Activated T-cell treated with anti-CD3 and anti-CD28 coated beads, Interleukin-2, amount 50 U/mL, for 4 hours (primary cell): ENCODE data around the gene RABEP1. TPM values are rescaled to one million over a fixed set of nuclear protein-coding genes. Genes with fewer than 3 reads are reported as not detected.
A peak's percentile ranks its signal among the peaks of the same experiment; 100 is the strongest.

ENCODE experiments used
- ATAC-seq, 2 donors: fragments of 200-7000 bp; cut with Tn5 transposase; one replicate each; pipeline ENCODE4 v1.10.0; 2021
- DNase-seq: peaks from one replicate; pipeline ENCODE4 v3.0.0-alpha.2; 2020
- H3K27me3 Mint-ChIP-seq: one replicate; pipeline ENCODE4 v1.8.0; 2021; ENCODE audit warnings: low read depth, mixed read lengths
- H3K36me3 Mint-ChIP-seq: one replicate; pipeline ENCODE4 v1.8.0; 2022; ENCODE audit warnings: mixed read lengths; ENCODE audit not compliant: insufficient read depth
- H3K4me1 Mint-ChIP-seq: one replicate; pipeline ENCODE4 v1.8.0; 2021; ENCODE audit warnings: low read depth, mixed read lengths
- H3K4me3 Mint-ChIP-seq: one replicate; pipeline ENCODE4 v1.8.0; 2021; ENCODE audit warnings: mild to moderate bottlenecking, moderate library complexity, mixed read lengths
- H3K9me3 Mint-ChIP-seq: one replicate; pipeline ENCODE4 v1.8.0; 2021; ENCODE audit warnings: mixed read lengths
- total RNA-seq, 3 donors: library from RNA; stranded (reverse); gene quantifications; one replicate each; pipeline ENCODE4 v1.2.1, GENCODE V29; 2021

The RABEP1 gene
- total RNA-seq, 3 donors from 2014 or later: 72.9 to 80.8 (median 76.3) TPM

GRCh38 chr17:5299383-5299782 is 17.3 kb downstream of the RABEP1 start:
- Mint-ChIP-seq H3K27me3 (no peaks in the 10 kb centered on the region), H3K4me3 (no peak overlapping the region), H3K9me3 (no peaks in the 10 kb centered on the region), H3K36me3 (peaks cover 16% of the 10 kb centered on the region), H3K4me1 (peaks cover 40% of the 10 kb centered on the region)
- DNase-seq (no peak), ATAC-seq (no peak)

- H3K4me3 Mint-ChIP-seq: no peak overlapping the region
- H3K9me3 Mint-ChIP-seq: no peaks in the 10 kb centered on the region
- ATAC-seq (no peak), DNase-seq (no peak)
- no peaks in the 10 kb centered on the region for H3K27me3 Mint-ChIP-seq
- H3K4me1 Mint-ChIP-seq: peaks cover 45% of the 10 kb centered on the region
- H3K36me3 Mint-ChIP-seq: peaks cover 11% of the 10 kb centered on the region
Observed at GRCh38 chr17:5304636-5305035, 22.6 kb downstream of the RABEP1 start.

- no peak for DNase-seq
- Mint-ChIP-seq H3K4me3 (no peak overlapping the region), H3K27me3 (no peaks in the 10 kb centered on the region), H3K36me3 (peaks cover 14% of the 10 kb centered on the region), H3K4me1 (peaks cover 25% of the 10 kb centered on the region), H3K9me3 (no peaks in the 10 kb centered on the region)
- ATAC-seq: no peak
Observed at GRCh38 chr17:5309851-5310250, 27.8 kb downstream of the RABEP1 start.

GRCh38 chr17:5325851-5326250 is 43.8 kb downstream of the RABEP1 start:
- ATAC-seq: no peak
- Mint-ChIP-seq H3K27me3 (no peaks in the 10 kb centered on the region), H3K36me3 (peaks cover 17% of the 10 kb centered on the region), H3K4me3 (no peak overlapping the region), H3K4me1 (peaks cover 34% of the 10 kb centered on the region), H3K9me3 (peaks cover 5% of the 10 kb centered on the region)
- no peak for DNase-seq

- ATAC-seq (no peak), DNase-seq (no peak)
- Mint-ChIP-seq H3K4me3 (peak overlapping the region; percentile 5), H3K9me3 (no peaks in the 10 kb centered on the region), H3K4me1 (peaks cover 42% of the 10 kb centered on the region), H3K27me3 (no peaks in the 10 kb centered on the region), H3K36me3 (peaks cover 15% of the 10 kb centered on the region)
Observed at GRCh38 chr17:5329784-5330557, 47.9 kb downstream of the RABEP1 start.

- Mint-ChIP-seq H3K4me3 (no peak overlapping the region), H3K4me1 (peaks cover 45% of the 10 kb centered on the region), H3K27me3 (no peaks in the 10 kb centered on the region), H3K9me3 (no peaks in the 10 kb centered on the region), H3K36me3 (peaks cover 16% of the 10 kb centered on the region)
- no peak for ATAC-seq
- no peak for DNase-seq
Observed at GRCh38 chr17:5330981-5331380, 48.9 kb downstream of the RABEP1 start.

- peaks cover 41% of the 10 kb centered on the region for H3K4me1 Mint-ChIP-seq
- H3K9me3 Mint-ChIP-seq: no peaks in the 10 kb centered on the region
- no peak for ATAC-seq
- H3K36me3 Mint-ChIP-seq: peaks cover 13% of the 10 kb centered on the region
- no peak overlapping the region for H3K4me3 Mint-ChIP-seq
- no peaks in the 10 kb centered on the region for H3K27me3 Mint-ChIP-seq
- no peak for DNase-seq
Observed at GRCh38 chr17:5331506-5331905, 49.4 kb downstream of the RABEP1 start.

- H3K4me3 Mint-ChIP-seq: no peak overlapping the region
- DNase-seq: no peak
- no peak for ATAC-seq
- no peaks in the 10 kb centered on the region for H3K4me1 Mint-ChIP-seq
- H3K9me3 Mint-ChIP-seq: no peaks in the 10 kb centered on the region
- H3K27me3 Mint-ChIP-seq: no peaks in the 10 kb centered on the region
- H3K36me3 Mint-ChIP-seq: peaks cover 16% of the 10 kb centered on the region
Observed at GRCh38 chr17:5344914-5345313, 62.8 kb downstream of the RABEP1 start.

- no peaks in the 10 kb centered on the region for H3K27me3 Mint-ChIP-seq
- H3K9me3 Mint-ChIP-seq: no peaks in the 10 kb centered on the region
- ATAC-seq (no peak), DNase-seq (no peak)
- no peaks in the 10 kb centered on the region for H3K4me1 Mint-ChIP-seq
- H3K36me3 Mint-ChIP-seq: peaks cover 28% of the 10 kb centered on the region
- H3K4me3 Mint-ChIP-seq: no peak overlapping the region
Observed at GRCh38 chr17:5352681-5353289, 70.7 kb downstream of the RABEP1 start.

- no peaks in the 10 kb centered on the region for H3K4me1 Mint-ChIP-seq
- no peaks in the 10 kb centered on the region for H3K9me3 Mint-ChIP-seq
- no peak for ATAC-seq
Observed at GRCh38 chr17:5354310-5354709, 72.2 kb downstream of the RABEP1 start.

GRCh38 chr17:5354886-5355415 is 72.9 kb downstream of the RABEP1 start:
- no peak for ATAC-seq
- DNase-seq: no peak
- H3K9me3 Mint-ChIP-seq: no peaks in the 10 kb centered on the region
- no peaks in the 10 kb centered on the region for H3K4me1 Mint-ChIP-seq
- peaks cover 21% of the 10 kb centered on the region for H3K36me3 Mint-ChIP-seq
- H3K4me3 Mint-ChIP-seq: no peak overlapping the region
- H3K27me3 Mint-ChIP-seq: no peaks in the 10 kb centered on the region

More at GRCh38 chr17:5354310-5354709, 72.2 kb downstream of the RABEP1 start:
- Mint-ChIP-seq H3K27me3 (no peaks in the 10 kb centered on the region), H3K4me3 (no peak overlapping the region), H3K36me3 (peaks cover 21% of the 10 kb centered on the region)
- no peak for DNase-seq

GRCh38 chr17:5355421-5356129 is 73.5 kb downstream of the RABEP1 start:
- DNase-seq (no peak), ATAC-seq (no peak)
- H3K9me3 Mint-ChIP-seq: no peaks in the 10 kb centered on the region
- no peaks in the 10 kb centered on the region for H3K4me1 Mint-ChIP-seq
- no peaks in the 10 kb centered on the region for H3K27me3 Mint-ChIP-seq
- no peak overlapping the region for H3K4me3 Mint-ChIP-seq
- H3K36me3 Mint-ChIP-seq: peaks cover 23% of the 10 kb centered on the region

GRCh38 chr17:5361426-5361825 is 79.3 kb downstream of the RABEP1 start:
- Mint-ChIP-seq H3K9me3 (no peaks in the 10 kb centered on the region), H3K4me1 (peaks cover 2% of the 10 kb centered on the region), H3K36me3 (peaks cover 35% of the 10 kb centered on the region), H3K27me3 (no peaks in the 10 kb centered on the region), H3K4me3 (no peak overlapping the region)
- ATAC-seq (no peak), DNase-seq (no peak)

- DNase-seq: no peak
- H3K9me3 Mint-ChIP-seq: no peaks in the 10 kb centered on the region
- H3K4me1 Mint-ChIP-seq: peaks cover 2% of the 10 kb centered on the region
- peaks cover 35% of the 10 kb centered on the region for H3K36me3 Mint-ChIP-seq
- H3K27me3 Mint-ChIP-seq: no peaks in the 10 kb centered on the region
- H3K4me3 Mint-ChIP-seq: no peak overlapping the region
- no peak for ATAC-seq
Observed at GRCh38 chr17:5362162-5362811, 80.2 kb downstream of the RABEP1 start.
